Measurements from ENCODE around the gene TRAPPC14.

TRAPPC14 gene

GRCh38 chr7:100127866-100128636 lies 30.5 kb downstream of the TRAPPC14 start:
- H3K4me3 ChIP-seq (ENCODE audit: low read depth, low read length) = peak overlapping the region; percentile 81
- no peak for TF ChIP-seq CTCF (IDR thresholded peaks at IDR 0.05; ENCODE audit: low read depth, low read length)
- in situ Hi-C loops (cut with HindIII; ENCODE audit: low sequenced_read_pairs) = no loop called here
- DNase-seq (ENCODE audit: low read depth, low spot score) = no peak

GRCh38 chr7:100126931-100127865 lies 31.3 kb downstream of the TRAPPC14 start, which contains the start of gene MBLAC1:
Gene MBLAC1 (plus strand): TSS chr7:100126967. CDS start chr7:100127396, 429 bp downstream.
- no peak for TF ChIP-seq CTCF (IDR thresholded peaks at IDR 0.05; ENCODE audit: low read depth, low read length)
- peak within 1 kb of the TSS; percentile 81 for H3K4me3 ChIP-seq (ENCODE audit: low read depth, low read length)
- in situ Hi-C loops (cut with HindIII; ENCODE audit: low sequenced_read_pairs) = no loop called here
- peak; percentile 93 for DNase-seq (ENCODE audit: low read depth, low spot score)

GRCh38 chr7:100126239-100126930 lies 32.1 kb downstream of the TRAPPC14 start:
- TF ChIP-seq CTCF (IDR thresholded peaks at IDR 0.05; ENCODE audit: low read depth, low read length) = no peak
- peak overlapping the region; percentile 81 for H3K4me3 ChIP-seq (ENCODE audit: low read depth, low read length)
- no peak for DNase-seq (ENCODE audit: low read depth, low spot score)
- in situ Hi-C loops (cut with HindIII; ENCODE audit: low sequenced_read_pairs) = no loop called here

DNA sequence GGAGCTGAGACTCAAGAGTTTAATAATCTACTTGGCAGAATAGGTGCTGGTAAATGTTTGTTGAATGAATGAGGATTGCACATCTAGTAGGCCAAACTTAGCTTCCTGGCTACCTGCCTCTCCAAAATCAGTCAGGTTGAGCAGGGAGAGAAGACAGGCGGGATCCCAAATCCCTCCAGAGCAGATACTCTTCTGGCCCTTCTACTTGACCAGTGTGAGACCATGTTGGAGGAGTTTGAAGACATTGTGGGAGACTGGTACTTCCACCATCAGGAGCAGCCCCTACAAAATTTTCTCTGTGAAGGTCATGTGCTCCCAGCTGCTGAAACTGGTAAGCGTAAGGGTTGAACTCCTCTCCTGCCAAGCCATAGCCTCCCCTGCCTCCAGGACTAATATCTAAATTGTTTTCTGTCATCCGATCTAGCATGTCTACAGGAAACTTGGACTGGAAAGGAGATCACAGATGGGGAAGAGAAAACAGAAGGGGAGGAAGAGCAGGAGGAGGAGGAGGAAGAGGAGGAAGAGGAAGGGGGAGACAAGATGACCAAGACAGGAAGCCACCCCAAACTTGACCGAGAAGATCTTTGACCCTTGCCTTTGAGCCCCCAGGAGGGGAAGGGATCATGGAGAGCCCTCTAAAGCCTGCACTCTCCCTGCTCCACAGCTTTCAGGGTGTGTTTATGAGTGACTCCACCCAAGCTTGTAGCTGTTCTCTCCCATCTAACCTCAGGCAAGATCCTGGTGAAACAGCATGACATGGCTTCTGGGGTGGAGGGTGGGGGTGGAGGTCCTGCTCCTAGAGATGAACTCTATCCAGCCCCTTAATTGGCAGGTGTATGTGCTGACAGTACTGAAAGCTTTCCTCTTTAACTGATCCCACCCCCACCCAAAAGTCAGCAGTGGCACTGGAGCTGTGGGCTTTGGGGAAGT lies 34.0 kb downstream of the TRAPPC14 start:
- TF ChIP-seq CTCF (IDR thresholded peaks at IDR 0.05; ENCODE audit: low read depth, low read length) = no peak
- H3K4me3 ChIP-seq (ENCODE audit: low read depth, low read length) = no peak overlapping the region
- no peak for DNase-seq (ENCODE audit: low read depth, low spot score)
- in situ Hi-C loops (cut with HindIII; ENCODE audit: low sequenced_read_pairs) = no loop called here

GRCh38 chr7:100122568-100122967 lies 36.0 kb downstream of the TRAPPC14 start:
- H3K4me3 ChIP-seq (ENCODE audit: low read depth, low read length) = no peak overlapping the region
- no peak for TF ChIP-seq CTCF (IDR thresholded peaks at IDR 0.05; ENCODE audit: low read depth, low read length)
- DNase-seq (ENCODE audit: low read depth, low spot score) = no peak
- in situ Hi-C loops (cut with HindIII; ENCODE audit: low sequenced_read_pairs) = no loop called here
